Stomach (tissue), 9 donors: ENCODE measurements around the gene SORL1. TPM values are rescaled to one million over a fixed set of nuclear protein-coding genes. Genes with fewer than 3 reads are reported as not detected.

Source experiments
- DNase-seq, 2 donors: peaks; one replicate each; pipeline versions ENCODE4 v3.0.0 to v3.0.0-alpha.2; 2013 to 2019
- H3K27ac ChIP-seq, 5 donors: fragments of 200-600 bp in 4 of 5; sonication (generic) in 4 of 5; one replicate each; pipeline ENCODE4 v1.5.1; 2013 to 2019; ENCODE audit warnings: mild to moderate bottlenecking in 1 of 5, moderate library complexity in 1 of 5
- H3K27me3 ChIP-seq, 3 donors: fragments of 200-600 bp; sonication (generic); one replicate each; pipeline ENCODE4 v1.5.1; 2017 to 2019; ENCODE audit warnings: mixed run types in 1 of 3
- H3K36me3 ChIP-seq, 4 donors: fragments of 200-600 bp; sonication (generic); 1 replicate in 3 of 4; 2 replicates in 1 of 4; pipeline ENCODE4 v1.5.1; 2016 to 2019
- H3K4me1 ChIP-seq, 4 donors: fragments of 200-600 bp; sonication (generic); one replicate each; pipeline ENCODE4 v1.5.1; 2016 to 2019
- H3K4me3 ChIP-seq, 4 donors: fragments of 200-600 bp; sonication (generic) in 3 of 4; one replicate each; pipeline ENCODE4 v1.5.1; 2016 to 2019; ENCODE audit warnings: mild to moderate bottlenecking in 1 of 4
- H3K9me3 ChIP-seq, 4 donors: fragments of 200-600 bp; sonication (generic); one replicate each; pipeline ENCODE4 v1.5.1; 2016 to 2019
- CTCF ChIP-seq, 7 experiments: fragments of 450-650 bp in 4 of 7; fragments of 200-600 bp in 3 of 7; sonication (generic) in 3 of 7; IDR thresholded peaks; one replicate each; pipeline ENCODE4 v1.5.1; 2016 to 2019; ENCODE audit warnings: antibody characterized with exemption in 7 of 7, control low read depth in 2 of 7, mild to moderate bottlenecking in 1 of 7
- EP300 ChIP-seq: sonication (generic); formaldehyde crosslinking; IDR thresholded peaks from one replicate; pipeline ENCODE4 v1.6.1; 2017; ENCODE audit warnings: antibody characterized with exemption
- POLR2A ChIP-seq, 4 donors: fragments of 450-650 bp; IDR thresholded peaks; one replicate each; pipeline ENCODE4 v1.6.1; 2016; ENCODE audit warnings: antibody characterized with exemption in 4 of 4, control low read depth in 2 of 4, mild to moderate bottlenecking in 1 of 4, moderate library complexity in 1 of 4
- POLR2AphosphoS5 ChIP-seq, 3 donors: sonication (generic); formaldehyde crosslinking; IDR thresholded peaks; one replicate each; pipeline ENCODE4 v1.6.1; 2016; ENCODE audit warnings: antibody characterized with exemption in 3 of 3
- WGBS, 5 donors: extraction: QIAGEN DNeasy Blood & Tissue Kit in 3 of 5; methylation state at CpG; one replicate each; pipeline versions ENCODE4 v1.1.5 to v1.1.7; 2013 to 2018; 5-methylcytosine and 5-hydroxymethylcytosine counted together
- intact Hi-C: fragments of 100-400 bp; cut with DNase I; formaldehyde crosslinking; loops from one replicate; pipeline ENCODE4 v1.15.1; 2023; ENCODE audit warnings: low total_unique reads
- polyA plus RNA-seq, 3 donors: library from polyadenylated mRNA; stranded (reverse); fragments of 200-250 nt; gene quantifications; one replicate each; pipeline ENCODE4 v1.2.3, GENCODE V29; 2013
- total RNA-seq, 5 donors: library from RNA; depleted of rRNA; stranded (reverse); fragments of >200 nt; gene quantifications; one replicate each; pipeline versions ENCODE4 v1.1.0 to v1.2.3, GENCODE V29; 2014 to 2016
- donor health status: healthy with polysubstance abuse.
- donor health status: Bipolar disorder and iron deficiency.
- donor health status: healthy.

Gene SORL1
- total and polyA plus RNA-seq, 8 donors, result 0.76 to 161 (median 18.2) TPM

DNA sequence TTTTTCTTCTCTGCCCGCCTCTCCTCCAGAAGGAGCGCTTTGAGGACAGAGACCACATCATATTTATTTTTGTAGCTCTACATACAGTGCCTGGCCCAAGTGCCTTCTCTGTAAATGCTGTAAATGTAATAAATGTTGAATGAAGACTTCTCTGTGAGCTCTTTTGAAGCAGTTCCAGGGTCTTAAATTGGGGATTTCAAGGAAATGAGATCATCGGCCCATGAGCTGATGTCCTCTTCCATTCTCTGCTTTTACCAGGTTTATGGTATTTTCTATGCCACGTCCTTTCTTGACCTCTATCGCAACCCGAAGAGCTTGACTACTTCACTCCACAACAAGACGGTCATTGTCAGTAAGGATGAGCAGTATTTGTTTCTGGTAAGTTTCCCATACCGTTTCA is 166.4 kb downstream of the SORL1 start:
- WGBS, 5 donors, result 91 to 97% (median 96%) methylated on average over 8 of the region's 8 CpGs
- H3K4me1 ChIP-seq, result no peaks in the 10 kb centered on the region
- no peak overlapping the region for H3K4me3 ChIP-seq
- no peak for TF ChIP-seq EP300
- no peak for TF ChIP-seq POLR2A (IDR thresholded peaks at IDR 0.05)
- TF ChIP-seq CTCF (IDR thresholded peaks at IDR 0.05), result no peak
- TF ChIP-seq POLR2AphosphoS5 (IDR thresholded peaks at IDR 0.05), result no peak
- no peaks in the 10 kb centered on the region for H3K9me3 ChIP-seq
- no peak overlapping the region for H3K27ac ChIP-seq
- H3K36me3 ChIP-seq, result peaks cover 0 to 91% (median 88%) of the 10 kb centered on the region in 4 donors
- intact Hi-C loops, result no loop called here
- no peak for DNase-seq
- no peaks in the 10 kb centered on the region for H3K27me3 ChIP-seq

DNA sequence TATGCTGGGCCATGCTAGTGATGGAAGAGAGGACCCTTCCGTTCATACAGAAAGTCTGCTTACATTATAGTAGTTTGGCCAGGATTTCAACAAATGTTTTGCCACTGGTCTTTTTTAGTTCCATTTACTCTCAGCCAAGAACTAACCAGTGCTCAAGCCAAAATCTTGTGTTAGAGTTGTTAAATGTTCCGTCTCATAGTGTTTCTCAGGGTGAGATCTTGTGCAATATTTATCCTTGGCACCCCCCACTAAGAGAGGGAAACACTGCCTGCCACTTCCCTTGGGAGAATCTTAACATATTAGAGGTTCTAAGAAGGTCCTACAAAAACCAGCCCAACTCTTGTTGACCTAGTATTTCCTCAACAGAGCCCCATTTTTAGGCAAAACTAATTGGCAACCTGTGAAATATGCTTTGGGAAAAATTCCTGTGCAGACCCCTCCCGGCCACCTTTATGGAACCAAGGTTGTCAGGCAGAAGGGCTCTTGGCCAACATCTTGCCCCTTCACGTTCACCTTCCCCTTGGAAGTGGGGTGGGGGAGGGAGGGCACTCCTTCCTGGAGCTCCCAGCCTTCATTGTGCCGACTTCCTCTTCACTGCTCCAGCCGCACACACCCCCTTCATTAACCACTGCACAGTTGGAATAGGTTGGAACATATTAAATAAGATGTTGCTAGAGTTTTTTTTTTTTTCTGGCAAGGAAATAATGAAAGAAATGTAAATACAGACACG is 173.8 kb downstream of the SORL1 start:
- Histone ChIP-seq H3K9me3 (no peaks in the 10 kb centered on the region), H3K4me1 (peaks cover 0 to 15% (median 8%) of the 10 kb centered on the region in 4 donors), H3K36me3 (peaks cover 0 to 55% (median 43%) of the 10 kb centered on the region in 4 donors), H3K4me3 (no peak overlapping the region), H3K27ac (peak overlapping the region in 2 of 5 donors; percentile 1 to 39), H3K27me3 (no peaks in the 10 kb centered on the region)
- intact Hi-C loops, result no loop called here
- no peak for TF ChIP-seq POLR2A (IDR thresholded peaks at IDR 0.05)
- no peak for TF ChIP-seq EP300
- TF ChIP-seq POLR2AphosphoS5 (IDR thresholded peaks at IDR 0.05), result peak in 1 of 3 donors; percentile 20
- TF ChIP-seq CTCF (IDR thresholded peaks at IDR 0.05), result no peak
- DNase-seq, result no peak
- WGBS, 5 donors, result 35 to 57% (median 53%) methylated on average over 6 to 7 of the region's 7 CpGs

DNA sequence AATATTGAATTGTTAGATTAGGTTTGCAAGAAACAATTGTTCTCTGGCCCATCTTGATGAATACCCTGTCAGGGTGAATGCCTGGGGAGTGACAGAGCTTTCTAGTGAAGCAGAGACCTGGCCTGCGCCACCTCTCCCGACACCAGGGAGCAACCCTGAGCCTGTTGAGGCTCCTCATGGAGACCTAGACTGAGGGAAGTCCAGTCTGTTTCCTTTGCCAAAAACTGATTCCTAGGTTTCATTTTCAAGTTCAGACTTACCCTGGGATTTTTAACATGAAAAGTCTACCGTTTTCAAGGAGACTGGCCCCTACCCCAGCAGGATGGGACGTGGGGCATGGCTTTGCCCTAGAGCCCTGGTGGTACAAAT is 174.4 kb downstream of the SORL1 start:
- no peak for DNase-seq
- no peaks in the 10 kb centered on the region for H3K9me3 ChIP-seq
- peaks cover 0 to 15% (median 8%) of the 10 kb centered on the region in 4 donors for H3K4me1 ChIP-seq
- H3K27ac ChIP-seq, result no peak overlapping the region
- no peak for TF ChIP-seq POLR2AphosphoS5 (IDR thresholded peaks at IDR 0.05)
- no peak for TF ChIP-seq POLR2A (IDR thresholded peaks at IDR 0.05)
- TF ChIP-seq CTCF (IDR thresholded peaks at IDR 0.05), result no peak
- no peak for TF ChIP-seq EP300
- H3K36me3 ChIP-seq, result peaks cover 0 to 51% (median 37%) of the 10 kb centered on the region in 4 donors
- intact Hi-C loops, result no loop called here
- WGBS, 5 donors, result 53 to 80% (median 67%) methylated on average over 4 of the region's 4 CpGs
- no peak overlapping the region for H3K4me3 ChIP-seq
- no peaks in the 10 kb centered on the region for H3K27me3 ChIP-seq

DNA sequence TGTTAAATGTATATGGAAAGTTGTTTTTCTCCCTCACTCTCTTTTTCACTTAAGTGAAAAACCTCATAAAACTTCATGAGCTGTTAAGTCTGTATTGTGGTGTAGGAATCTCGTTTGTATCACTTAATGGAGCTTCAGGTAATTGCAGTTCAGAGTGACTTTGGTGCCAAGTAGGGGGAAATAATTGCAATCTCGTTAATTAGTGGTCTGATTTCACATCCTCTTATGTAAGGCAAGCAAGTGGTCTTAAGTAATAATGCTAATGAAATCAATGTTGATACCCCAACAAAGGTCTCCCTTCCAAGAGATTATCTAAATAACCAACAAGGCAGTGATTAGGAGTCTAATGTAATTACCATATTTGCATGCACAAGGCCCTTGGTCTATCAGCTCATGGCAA is 174.9 kb downstream of the SORL1 start:
- intact Hi-C loops, result no loop called here
- 68 to 80% (median 79%) methylated on average over 2 of the region's 2 CpGs for WGBS, 5 donors
- Histone ChIP-seq H3K4me1 (peaks cover 0 to 15% (median 8%) of the 10 kb centered on the region in 4 donors), H3K4me3 (no peak overlapping the region), H3K9me3 (no peaks in the 10 kb centered on the region), H3K36me3 (peaks cover 0 to 51% (median 34%) of the 10 kb centered on the region in 4 donors), H3K27ac (no peak overlapping the region), H3K27me3 (no peaks in the 10 kb centered on the region)
- no peak for TF ChIP-seq EP300
- no peak for TF ChIP-seq CTCF (IDR thresholded peaks at IDR 0.05)
- DNase-seq, result no peak
